SH-SY5Y (cell line): ENCODE results near the gene RNF141.
A peak's percentile ranks its signal among the peaks of the same experiment; 100 is the strongest.

Source experiments
- GATA2 ChIP-seq: IDR thresholded peaks from 2 replicates; pipeline ENCODE4 v1.6.1; 2011; ENCODE audit warnings: mild to moderate bottlenecking, low read depth, low read length
- GATA3 ChIP-seq: IDR thresholded peaks from 2 replicates; pipeline ENCODE4 v1.6.1; 2011; ENCODE audit warnings: low read depth, mild to moderate bottlenecking, low read length, moderate library complexity

RNF141 gene

GRCh38 chr11:10492084-10492483 is 48.9 kb downstream of the RNF141 start:
- no peak for TF ChIP-seq GATA3
- TF ChIP-seq GATA2: no peak

GRCh38 chr11:10490398-10491241 is 50.4 kb downstream of the RNF141 start:
- TF ChIP-seq GATA3 (no peak), GATA2 (no peak)

GRCh38 chr11:10490032-10490397 is 51.0 kb downstream of the RNF141 start:
- TF ChIP-seq GATA2 (no peak), GATA3 (no peak)

GRCh38 chr11:10488934-10489691 is 51.9 kb downstream of the RNF141 start:
- TF ChIP-seq GATA3 (no peak), GATA2 (no peak)

DNA sequence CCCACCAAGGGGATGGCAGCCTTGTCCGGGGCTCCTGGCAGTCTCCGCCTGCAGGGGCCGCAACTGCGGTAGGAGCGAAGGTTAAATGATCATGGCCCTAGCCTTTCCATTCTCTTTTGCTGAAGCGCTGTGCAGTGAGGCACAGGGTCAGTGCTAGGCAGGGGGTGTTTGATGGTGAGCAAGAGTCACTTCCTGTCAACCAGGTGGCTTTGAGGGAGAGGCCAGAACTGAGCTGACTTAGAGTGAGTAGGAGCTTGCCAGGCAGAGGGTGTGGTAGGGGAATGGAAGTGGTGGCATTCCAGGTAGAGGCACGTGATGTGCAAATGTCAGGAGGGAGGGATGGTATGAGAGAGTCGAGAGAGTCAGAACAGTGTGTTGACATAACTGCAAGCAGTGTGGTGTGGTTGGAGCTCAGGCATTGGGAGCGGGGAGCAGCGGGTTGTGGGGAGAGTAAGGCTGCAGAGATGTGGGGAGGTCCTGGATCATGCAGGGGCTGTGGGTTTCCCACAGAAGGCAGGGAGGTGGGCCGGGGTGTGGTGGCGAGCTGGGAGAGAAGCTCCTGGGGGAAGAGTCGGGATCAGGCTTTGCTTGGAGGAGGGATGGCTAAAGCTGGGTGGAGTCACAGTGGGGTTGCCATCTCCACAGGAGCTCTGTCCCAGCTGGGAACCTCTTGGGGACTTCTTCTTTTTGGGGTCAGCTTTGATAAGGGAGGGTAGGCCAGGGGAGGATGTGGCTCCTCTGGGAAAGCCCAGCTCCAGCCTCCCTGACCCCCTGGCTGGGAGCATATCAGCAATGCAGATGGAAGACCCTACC is 52.7 kb downstream of the RNF141 start:
- TF ChIP-seq GATA3: no peak
- TF ChIP-seq GATA2: no peak

- TF ChIP-seq GATA3: no peak
- TF ChIP-seq GATA2: no peak
Observed at GRCh38 chr11:10487002-10487647, 53.9 kb downstream of the RNF141 start.

DNA sequence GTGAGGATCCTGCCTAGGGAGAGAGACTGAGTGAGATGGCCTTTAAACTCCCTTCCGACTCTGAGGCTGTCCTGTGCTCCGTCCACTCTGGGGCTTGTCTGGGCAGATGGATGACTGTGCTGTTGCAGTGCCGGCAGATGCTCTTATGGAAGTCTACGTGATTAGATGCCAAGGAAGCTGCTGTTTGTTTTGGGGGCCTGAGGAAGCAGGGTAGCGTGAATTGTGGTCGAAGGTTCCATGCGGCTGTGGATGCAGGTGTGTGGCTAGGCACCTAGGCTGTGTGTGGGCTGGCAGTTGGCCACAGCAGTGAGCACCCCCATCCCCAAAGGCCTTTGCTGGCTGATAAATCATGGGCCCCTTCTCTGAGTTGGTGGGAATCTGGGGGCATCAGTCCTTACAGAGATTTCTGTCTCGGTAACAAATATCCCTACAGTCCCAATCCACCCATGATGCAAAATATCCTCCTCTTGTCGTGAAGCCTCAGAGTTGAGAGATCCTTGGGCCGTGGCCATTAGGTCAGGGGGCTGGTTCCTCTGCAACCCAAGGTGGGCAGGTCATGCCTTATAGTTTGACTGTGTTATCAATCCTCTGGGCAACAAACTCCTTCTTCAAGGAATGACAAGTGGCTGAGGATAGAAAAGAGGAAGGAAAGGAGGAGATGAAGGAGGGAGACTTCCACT is 54.7 kb downstream of the RNF141 start:
- no peak for TF ChIP-seq GATA3
- TF ChIP-seq GATA2: no peak

GRCh38 chr11:10485646-10486045 is 55.3 kb downstream of the RNF141 start:
- TF ChIP-seq GATA3: no peak
- no peak for TF ChIP-seq GATA2

DNA sequence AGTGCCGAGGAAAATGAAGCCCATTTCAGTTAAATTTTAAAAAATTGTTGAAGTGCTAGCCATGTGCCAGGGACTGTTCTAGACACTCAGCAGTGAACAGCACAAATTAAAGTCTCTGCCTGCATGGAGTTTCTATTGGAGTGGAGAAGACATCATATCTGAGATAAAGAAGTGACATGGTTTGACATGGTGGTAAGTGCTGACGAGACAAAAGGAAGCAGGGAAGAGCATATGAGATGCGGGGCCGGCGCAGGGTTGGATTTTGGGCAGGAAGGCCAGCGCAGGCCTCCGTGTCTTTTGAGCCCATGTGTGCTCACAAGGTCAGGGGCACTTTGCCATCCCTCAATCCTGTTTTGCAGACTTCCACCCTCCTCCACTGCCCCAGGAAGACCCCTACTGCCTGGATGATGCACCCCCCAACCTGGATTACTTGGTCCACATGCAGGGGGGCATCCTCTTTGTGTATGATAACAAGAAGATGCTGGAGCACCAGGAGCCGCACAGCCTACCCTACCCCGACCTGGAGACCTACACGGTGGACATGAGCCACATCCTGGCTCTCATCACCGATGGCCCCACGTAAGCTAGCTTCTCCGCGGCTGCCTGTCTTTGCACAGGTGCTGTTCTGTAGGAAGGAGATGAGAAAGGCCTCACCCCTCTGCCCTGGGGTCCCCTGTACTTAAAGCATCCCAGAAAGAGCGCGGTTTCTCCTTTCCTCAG is 56.4 kb downstream of the RNF141 start:
- TF ChIP-seq GATA3 (no peak), GATA2 (no peak)

GRCh38 chr11:10483584-10483983 is 57.4 kb downstream of the RNF141 start:
- TF ChIP-seq GATA3 (no peak), GATA2 (no peak)

DNA sequence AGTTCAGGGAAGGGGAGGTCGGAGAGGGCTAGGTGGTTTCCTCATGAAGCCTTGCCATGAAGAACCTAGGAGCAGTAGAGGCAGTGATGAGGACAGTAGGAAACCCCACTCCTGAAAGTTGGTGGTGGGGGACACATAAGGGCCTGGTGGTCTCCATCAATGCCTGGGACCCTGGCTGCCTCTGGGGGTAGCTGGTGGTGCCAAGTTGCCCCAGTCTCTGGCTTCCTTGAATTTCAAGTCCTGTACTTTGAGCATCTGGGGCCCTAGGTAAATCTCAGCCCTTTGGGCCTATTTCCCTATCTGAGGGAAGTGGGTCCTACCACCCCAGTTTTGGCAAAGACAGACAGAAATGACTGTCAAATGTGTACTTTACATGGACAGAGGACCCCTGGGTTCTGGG is 57.8 kb downstream of the RNF141 start:
- TF ChIP-seq GATA2 (no peak), GATA3 (no peak)

GRCh38 chr11:10481560-10482349 is 59.2 kb downstream of the RNF141 start:
- no peak for TF ChIP-seq GATA3
- no peak for TF ChIP-seq GATA2

- TF ChIP-seq GATA2 (peak; percentile 18; the same call in 1 of the 2 replicates), GATA3 (no peak)
Observed at GRCh38 chr11:10480760-10481159, 60.2 kb downstream of the RNF141 start.
